CD4-positive, alpha-beta T cell treated with Interleukin-12 subunit alpha and Interleukin-12 subunit beta, for 1 hour (primary cell): ENCODE data around the gene SPDYE1.
A peak's percentile ranks its signal among the peaks of the same experiment; 100 is the strongest.
"Not testable (repeated sequence)": the region's sequence is repeated elsewhere in the genome, so short reads cannot be mapped to it uniquely, and the experiment has no call there.

Experiments
- DNase-seq: peaks from one replicate; pipeline ENCODE4 v3.0.0-alpha.2; 2020

SPDYE1 gene

GRCh38 chr7:43997532-43997931 is at the start of gene SPDYE1:
TSS of gene SPDYE1 (plus strand) at chr7:43997897. CDS start at chr7:43999950, 2,053 bp downstream.
- not testable (repeated sequence) for DNase-seq

- DNase-seq, result no peak
Observed at GRCh38 chr7:43952028-43952427, 45.7 kb upstream of the SPDYE1 start.

GRCh38 chr7:43953071-43953470 is 44.6 kb upstream of the SPDYE1 start:
- DNase-seq, result no peak

- DNase-seq, result peak; percentile 5
Observed at GRCh38 chr7:43954524-43955228, 43.0 kb upstream of the SPDYE1 start.

- no peak for DNase-seq
Observed at GRCh38 chr7:43956027-43956426, 41.7 kb upstream of the SPDYE1 start.

GRCh38 chr7:43960933-43961332 is 36.8 kb upstream of the SPDYE1 start:
- no peak for DNase-seq

GRCh38 chr7:43966392-43966791 is 31.3 kb upstream of the SPDYE1 start:
- DNase-seq, result not testable (repeated sequence)

- DNase-seq, result not testable (repeated sequence)
Observed at GRCh38 chr7:43968172-43969040, 29.3 kb upstream of the SPDYE1 start.

GRCh38 chr7:43969586-43969985 is 28.1 kb upstream of the SPDYE1 start:
- DNase-seq, result not testable (repeated sequence)

- not testable (repeated sequence) for DNase-seq
Observed at GRCh38 chr7:43970698-43971097, 27.0 kb upstream of the SPDYE1 start.

GRCh38 chr7:43974033-43974573 is 23.6 kb upstream of the SPDYE1 start:
- DNase-seq, result not testable (repeated sequence)

GRCh38 chr7:43974725-43975482 is 22.8 kb upstream of the SPDYE1 start:
- DNase-seq, result not testable (repeated sequence)

GRCh38 chr7:43977525-43977924 is 20.2 kb upstream of the SPDYE1 start:
- DNase-seq, result no peak

GRCh38 chr7:43978102-43978501 is 19.6 kb upstream of the SPDYE1 start:
- not testable (repeated sequence) for DNase-seq

- DNase-seq, result not testable (repeated sequence)
Observed at GRCh38 chr7:43982848-43983247, 14.8 kb upstream of the SPDYE1 start.

GRCh38 chr7:43983736-43984135 is 14.0 kb upstream of the SPDYE1 start:
- not testable (repeated sequence) for DNase-seq

GRCh38 chr7:43985904-43986864 is 11.5 kb upstream of the SPDYE1 start:
- peak; percentile 87 for DNase-seq

GRCh38 chr7:43987476-43987875 is 10.2 kb upstream of the SPDYE1 start:
- not testable (repeated sequence) for DNase-seq

- DNase-seq, result not testable (repeated sequence)
Observed at GRCh38 chr7:43990011-43990585, 7.6 kb upstream of the SPDYE1 start.

- not testable (repeated sequence) for DNase-seq
Observed at GRCh38 chr7:43990829-43991228, 6.9 kb upstream of the SPDYE1 start.

- not testable (repeated sequence) for DNase-seq
Observed at GRCh38 chr7:43992896-43993295, 4.8 kb upstream of the SPDYE1 start.
